Hepatic stellate cell (primary cell): ENCODE data around the gene HSPA12B.

Experiments
- DNase-seq: peaks from one replicate; pipeline ENCODE4 v3.0.0; 2011; ENCODE audit warnings: low spot score

Gene HSPA12B

DNA sequence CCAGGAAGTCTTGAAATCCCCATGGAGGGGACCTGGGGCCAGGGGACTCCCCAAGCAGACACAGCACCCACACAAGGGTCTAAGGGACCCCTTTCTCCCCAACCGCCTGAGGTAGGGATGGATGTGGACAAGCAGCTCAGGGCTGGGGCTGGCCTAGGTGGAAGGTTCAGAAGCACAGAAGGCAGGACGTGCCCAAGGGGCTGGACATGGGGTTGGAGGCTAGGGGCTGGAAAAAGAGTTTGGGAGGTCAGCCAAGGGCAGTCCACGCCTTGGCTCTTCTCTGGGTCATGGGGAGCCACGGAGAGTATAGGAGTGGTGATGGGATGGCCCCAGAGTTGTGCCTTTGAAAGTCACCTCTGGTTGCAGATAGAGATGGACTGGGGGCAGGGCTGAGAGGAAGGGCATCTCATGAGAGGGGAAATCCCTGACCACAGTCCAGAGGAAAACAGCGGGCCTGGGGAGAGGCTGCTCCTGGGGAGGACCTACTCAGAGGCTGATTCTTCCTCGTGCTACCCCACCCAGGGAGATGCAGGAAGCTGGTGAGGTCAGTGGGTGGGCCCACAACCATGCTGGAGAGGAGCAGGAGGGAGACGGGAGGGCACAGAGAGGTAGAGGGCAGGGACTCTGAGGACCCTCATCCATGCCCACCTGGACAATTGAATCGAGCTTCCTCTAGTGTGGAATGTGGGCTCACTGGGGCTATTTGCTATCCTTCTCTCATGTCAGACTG lies 2.5 kb upstream of the HSPA12B start:
- DNase-seq: no peak

GRCh38 chr20:3730803-3731672 lies 1.4 kb upstream of the HSPA12B start:
- no peak for DNase-seq

DNA sequence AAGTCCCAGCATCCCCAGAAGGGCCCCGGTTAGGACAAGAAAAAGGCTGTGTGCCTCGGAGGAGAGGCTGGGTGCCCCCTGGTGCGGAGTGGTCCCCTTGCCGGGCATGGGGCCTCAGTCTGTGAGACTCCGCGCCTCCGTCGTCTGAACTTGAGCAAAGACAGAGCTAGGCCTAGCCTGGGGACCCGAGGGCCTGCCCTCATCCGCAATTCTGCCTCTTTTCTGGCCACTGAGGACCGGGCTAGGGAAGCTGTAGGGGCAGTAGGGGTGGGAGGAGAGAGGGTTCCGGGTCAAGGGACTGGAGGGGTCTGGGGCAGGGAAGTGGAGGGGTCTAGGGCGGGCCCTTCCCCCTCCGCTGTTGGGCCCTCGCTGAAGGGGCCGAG lies 550 bp upstream of the HSPA12B start:
- no peak for DNase-seq

DNA sequence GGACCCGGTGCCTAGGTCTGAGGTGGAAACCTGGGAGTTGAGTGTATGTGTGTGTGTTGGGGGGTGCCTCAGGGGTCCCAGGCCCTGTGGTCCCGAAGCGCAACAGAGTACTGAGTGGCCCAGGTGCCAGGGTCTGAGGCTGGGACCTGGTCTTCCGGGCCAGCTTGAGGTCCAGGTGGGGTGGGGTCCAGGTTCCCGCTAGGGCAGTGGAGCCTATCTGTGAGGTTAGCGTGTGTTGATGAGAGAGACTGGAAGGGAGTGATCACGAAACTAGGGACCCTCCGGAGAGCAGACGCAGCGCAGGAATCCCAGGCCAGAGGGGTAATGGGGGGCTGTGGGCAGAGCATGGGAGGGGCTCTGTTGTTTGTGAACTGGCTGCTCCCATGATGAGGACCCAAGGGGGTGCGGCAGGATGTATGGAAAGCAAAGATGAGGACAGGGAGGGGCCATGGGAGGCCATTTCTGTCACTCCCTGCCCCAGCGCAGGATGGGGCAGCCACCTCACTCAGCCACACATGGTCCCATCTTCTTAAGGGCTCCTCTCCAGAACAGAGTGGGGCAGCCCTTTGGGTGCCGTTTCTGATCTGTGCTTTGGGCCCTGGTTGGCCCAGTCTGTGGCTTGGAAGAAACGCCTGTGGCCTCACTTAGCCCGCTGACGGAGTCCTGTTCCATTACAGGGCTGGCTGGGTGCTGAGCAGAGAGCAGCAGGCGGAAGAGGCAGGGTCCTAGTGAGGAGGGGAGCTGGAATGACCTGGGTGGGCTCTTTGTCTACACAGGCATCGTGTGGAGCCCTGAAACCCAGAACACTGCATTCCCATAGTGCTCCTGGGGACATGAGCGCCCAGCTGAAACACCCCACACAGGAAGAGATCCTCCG lies 872 bp downstream of the HSPA12B start:
- DNase-seq: no peak

DNA sequence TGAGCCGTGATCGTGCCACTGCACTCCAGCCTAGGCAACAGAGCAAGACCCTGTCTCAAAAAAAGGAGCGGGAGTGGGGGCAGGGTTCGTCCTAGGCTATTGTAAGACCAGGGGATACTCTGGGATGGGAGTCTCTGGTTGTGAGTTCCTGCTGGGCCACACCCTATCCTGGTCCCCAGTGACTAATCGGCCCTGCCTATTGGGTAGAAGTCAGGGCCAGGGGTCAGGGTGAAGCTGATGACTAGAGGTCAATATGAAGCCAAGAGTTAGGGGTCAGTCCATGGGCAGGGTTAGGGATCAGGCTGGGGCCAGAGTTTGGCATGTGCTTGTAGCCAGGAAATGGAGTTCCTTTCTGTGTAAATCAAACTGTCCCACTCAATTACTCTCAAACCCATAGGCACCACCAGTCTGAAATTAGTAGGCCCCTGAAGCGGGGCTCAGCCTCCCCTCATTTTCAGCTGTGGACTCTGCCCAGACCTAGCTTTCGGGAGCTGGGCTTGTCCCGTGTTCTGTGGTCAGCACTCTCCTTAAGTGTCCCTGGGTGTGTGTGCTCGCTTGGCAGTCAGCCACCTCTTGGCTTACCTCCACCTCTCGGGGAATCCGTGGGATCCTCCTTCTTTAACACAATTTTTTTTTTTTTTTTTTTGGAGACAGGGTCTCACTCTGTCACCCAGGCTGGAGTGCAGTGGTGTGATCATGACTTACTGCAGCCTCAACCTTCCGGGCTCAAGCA lies 1.8 kb downstream of the HSPA12B start:
- no peak for DNase-seq

DNA sequence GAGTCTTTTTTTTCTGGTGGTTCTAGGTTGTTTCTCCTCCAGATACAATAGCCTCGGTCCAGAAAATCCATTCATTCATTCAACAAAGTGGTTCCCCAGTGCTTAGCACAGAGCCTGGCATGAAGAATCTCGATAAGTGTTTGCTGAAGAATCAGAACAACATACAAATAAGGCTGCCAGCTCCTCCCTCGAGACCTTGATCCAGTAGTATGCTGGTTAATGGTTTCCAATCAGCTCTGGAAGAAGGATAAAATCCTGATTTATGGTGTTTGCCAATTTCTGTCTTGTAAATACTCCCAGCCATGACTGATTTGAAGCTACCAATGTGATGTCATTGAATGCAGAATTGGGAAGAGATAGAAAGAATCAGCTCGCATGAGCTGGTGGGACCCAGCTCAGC lies 3.3 kb downstream of the HSPA12B start:
- DNase-seq: no peak

DNA sequence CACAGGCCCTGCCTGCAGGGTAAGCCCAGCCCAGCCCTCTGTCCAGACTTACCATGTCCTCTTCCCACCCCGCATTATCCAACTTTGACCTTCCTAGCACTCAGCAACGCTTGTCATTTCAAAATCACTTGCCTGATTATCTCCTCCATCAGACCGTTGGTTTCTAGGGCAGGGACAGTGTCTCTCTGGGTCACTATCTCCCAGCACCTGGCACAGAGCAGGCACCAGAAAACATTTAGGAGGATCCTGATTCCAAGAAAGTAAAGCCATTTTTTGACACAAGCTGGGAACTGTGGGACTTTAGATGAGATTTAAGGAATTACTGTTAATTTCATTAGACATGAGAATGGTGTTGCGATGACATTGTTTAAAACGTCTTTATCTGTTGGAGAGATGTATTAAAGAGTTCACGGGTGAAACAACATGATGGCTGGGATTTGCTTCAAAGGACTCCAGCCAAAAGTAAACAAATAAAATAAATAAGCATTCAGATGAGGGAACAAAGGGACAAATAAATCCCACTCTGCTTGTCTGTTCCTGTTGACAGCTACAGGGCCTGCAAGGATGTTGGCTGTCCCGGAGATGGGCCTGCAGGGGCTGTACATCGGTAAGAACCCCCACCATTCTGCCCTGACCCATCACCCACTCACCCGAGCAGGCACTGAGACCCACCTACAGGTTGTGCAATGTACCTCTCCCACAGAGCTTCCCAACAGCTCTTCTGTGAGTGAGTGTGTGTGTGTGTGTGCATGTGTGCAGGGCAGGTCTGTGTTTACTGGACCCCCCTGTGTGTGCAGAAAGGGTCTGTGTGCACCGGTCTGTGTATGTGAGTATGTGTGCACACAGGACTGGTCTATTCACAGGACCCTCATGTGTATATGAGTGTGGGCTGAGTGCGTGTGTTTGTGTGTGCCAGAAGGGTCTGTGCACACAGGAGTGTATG lies 5.9 kb downstream of the HSPA12B start:
- DNase-seq: no peak

DNA sequence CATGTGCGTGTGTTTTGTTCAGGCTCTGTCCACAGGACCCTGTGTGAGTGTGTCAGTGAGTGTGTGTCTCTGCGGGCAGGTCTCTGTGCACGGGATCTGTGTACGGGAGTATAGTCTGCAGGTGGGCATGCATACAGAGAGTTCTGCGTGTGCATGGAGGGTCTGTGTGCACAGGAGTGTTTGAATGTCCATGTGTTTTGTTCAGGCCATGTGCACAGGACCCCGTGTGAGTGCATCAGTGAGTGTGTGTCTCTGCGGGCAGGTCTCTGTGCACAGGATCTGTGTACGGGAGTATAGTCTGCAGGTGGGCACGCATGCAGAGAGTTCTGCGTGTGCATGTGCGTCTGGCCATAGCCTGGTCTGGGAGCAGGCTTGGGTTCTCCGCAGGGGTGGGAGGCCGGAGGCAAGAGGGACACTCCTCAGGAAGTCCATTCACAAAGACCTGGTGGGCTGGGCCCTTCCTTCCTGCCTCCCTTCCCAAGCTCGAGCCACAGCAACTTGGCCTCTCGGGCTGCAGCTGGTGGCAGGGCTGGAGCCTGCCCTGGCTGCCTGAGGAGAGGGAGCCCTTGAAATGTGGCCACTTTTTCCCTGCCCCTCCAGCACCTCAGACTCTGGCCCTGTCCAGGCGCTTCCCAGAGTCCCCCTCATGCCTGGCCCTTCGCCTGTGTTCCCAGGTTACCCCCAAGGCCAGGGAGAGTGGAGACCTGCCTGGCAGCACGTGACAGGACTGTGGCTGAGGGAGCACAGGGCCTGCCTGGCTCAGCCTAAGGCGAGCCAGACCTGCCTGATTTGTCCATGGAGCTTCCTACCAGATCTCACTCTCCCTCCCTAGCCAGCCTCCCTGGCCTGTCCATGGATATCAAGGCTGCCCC lies 6.8 kb downstream of the HSPA12B start:
- DNase-seq: no peak

DNA sequence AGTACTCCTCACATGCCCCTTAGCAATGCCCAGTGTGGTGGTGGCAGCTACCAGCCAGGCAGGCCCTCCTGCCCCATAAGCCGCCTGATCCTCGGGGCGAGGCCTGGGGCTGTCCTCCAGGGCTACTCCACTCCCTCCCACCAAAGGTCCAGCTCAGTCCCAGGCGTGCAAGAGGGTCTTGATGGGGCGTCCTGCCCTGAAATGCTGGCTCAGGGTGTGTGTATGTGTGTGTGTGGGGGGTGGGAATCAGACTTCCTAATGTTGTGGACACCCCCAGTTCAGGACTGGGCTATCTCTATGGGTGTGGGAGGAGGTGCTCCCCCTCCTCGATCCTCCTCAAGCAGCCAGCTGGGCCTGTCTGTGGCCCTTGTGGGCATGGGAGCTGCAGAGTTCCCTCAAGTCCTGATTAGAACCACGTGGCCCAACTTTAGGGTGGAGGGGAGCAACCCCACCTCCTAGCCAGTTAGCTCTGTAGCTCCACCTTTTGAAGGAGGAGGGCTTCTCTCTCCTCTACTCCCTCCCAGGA lies 7.5 kb downstream of the HSPA12B start:
- DNase-seq: no peak

- no peak for DNase-seq
Measured at GRCh38 chr20:3740615-3741301, 8.3 kb downstream of the HSPA12B start.

GRCh38 chr20:3741836-3742458 lies 9.5 kb downstream of the HSPA12B start:
- DNase-seq: no peak

- DNase-seq: no peak
Measured at GRCh38 chr20:3743251-3743650, 10.8 kb downstream of the HSPA12B start.

DNA sequence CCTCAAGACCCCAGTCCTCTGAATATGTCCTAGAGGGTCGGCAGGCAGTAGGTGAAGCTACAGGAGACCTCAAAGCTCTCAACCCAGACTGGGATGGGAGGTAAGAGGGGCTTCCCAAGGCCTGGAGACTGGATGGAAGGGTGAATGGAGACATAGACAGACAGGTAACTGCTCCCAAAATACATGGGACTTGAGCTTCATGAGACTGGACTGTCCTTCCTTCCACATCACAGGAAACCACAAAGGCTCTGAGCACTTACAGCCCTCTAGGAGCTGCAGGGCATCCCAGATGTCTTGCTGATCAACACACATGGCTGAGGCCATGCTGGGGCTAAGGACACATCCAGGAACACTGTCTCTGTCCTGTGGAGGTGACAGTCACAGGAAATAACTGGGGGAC lies 11.6 kb downstream of the HSPA12B start:
- no peak for DNase-seq

DNA sequence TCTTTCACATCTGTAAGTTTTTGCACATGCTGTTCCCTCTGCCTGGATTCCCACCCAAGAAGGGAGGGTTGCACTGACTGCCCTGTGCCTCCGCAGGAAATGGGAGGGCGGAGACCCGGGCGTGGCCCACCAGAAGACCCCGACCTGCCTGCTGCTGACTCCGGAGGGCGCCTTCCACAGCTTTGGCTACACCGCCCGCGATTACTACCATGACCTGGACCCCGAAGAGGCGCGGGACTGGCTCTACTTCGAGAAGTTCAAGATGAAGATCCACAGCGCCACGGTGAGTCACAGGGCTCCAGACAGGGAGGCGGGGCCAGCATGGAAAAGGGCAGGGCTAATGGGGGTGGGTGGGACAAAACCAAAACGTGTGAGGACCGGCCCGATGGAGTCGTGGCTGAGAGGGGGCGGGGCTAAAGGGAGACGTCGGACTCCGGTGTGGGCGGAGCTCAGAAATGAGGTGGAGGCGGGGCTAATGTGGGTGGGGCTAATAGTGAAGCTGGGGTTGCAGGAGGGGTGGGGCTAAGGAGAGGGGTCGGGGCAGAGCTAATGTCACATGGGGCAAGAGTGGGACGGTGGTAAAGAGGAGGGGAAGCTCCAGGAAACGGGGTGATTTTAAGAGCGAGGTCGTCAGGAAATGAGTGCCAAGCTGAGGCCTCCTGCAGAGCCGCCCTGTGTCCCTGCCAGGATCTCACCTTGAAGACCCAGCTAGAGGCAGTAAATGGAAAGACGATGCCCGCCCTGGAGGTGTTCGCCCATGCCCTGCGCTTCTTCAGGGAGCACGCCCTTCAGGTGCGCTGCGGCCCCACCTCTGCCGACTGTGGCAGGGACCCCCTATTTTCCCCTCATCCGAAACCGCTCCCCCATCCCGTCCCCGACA lies 12.6 kb downstream of the HSPA12B start:
- DNase-seq: no peak

DNA sequence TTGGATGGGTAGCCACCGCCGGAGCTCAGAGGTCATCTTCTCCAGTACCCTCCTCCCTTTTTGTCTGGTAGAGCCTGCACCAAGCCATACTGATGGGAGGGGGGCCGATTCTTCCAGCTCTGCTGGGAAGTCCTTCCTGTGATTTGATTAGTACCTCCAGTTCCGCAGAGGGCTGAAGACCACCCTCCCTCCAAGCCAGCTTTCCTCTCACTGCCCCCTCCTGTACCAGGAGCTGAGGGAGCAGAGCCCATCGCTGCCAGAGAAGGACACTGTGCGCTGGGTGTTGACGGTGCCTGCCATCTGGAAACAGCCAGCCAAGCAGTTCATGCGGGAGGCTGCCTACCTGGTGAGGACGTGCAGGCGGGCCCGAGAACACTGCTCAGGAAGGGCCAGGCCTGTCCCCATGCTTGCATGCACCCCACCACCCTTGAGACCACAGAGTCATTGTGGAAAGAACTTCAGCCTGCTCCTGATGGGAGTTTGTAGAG lies 13.2 kb downstream of the HSPA12B start:
- no peak for DNase-seq

DNA sequence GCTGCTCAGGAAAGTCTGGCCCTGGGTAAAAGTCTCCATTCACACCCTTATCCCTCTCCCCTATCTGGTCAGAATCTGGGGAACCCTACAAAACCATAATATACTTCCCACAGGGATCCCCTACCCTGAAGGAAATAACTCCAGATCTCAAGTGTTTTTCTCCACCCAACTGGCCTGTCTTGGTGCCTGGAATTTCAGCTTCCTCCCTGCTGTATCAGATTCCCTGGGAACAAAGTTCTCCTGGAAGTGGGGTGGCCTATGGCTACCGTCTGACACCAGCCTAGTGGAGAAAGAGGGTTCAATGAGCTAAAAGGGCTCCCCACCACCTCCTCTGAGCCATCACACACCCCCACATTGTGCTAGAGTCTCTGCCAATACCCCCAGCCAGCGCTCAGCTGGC lies 15.0 kb downstream of the HSPA12B start:
- DNase-seq: no peak

- no peak for DNase-seq
Measured at GRCh38 chr20:3748073-3748472, 15.6 kb downstream of the HSPA12B start.
